Ishikawa (cell line): ENCODE measurements around the gene BOD1L2.

ENCODE experiments used
- CREB1 ChIP-seq: IDR thresholded peaks from 2 replicates; pipeline ENCODE4 v1.6.1; 2012; ENCODE audit warnings: low read depth
- EGR1 ChIP-seq: IDR thresholded peaks from 2 replicates; pipeline ENCODE4 v1.6.1; 2012
- NFIC ChIP-seq: IDR thresholded peaks from 2 replicates; pipeline ENCODE4 v1.6.1; 2012
- TAF1 ChIP-seq: IDR thresholded peaks from 2 replicates; pipeline ENCODE4 v1.6.1; 2012; ENCODE audit warnings: low read depth, mild to moderate bottlenecking
- TCF12 ChIP-seq: IDR thresholded peaks from 2 replicates; pipeline ENCODE4 v1.6.1; 2012; ENCODE audit warnings: low read depth
- TEAD4 ChIP-seq: IDR thresholded peaks from 2 replicates; pipeline ENCODE4 v1.6.1; 2012

DNA sequence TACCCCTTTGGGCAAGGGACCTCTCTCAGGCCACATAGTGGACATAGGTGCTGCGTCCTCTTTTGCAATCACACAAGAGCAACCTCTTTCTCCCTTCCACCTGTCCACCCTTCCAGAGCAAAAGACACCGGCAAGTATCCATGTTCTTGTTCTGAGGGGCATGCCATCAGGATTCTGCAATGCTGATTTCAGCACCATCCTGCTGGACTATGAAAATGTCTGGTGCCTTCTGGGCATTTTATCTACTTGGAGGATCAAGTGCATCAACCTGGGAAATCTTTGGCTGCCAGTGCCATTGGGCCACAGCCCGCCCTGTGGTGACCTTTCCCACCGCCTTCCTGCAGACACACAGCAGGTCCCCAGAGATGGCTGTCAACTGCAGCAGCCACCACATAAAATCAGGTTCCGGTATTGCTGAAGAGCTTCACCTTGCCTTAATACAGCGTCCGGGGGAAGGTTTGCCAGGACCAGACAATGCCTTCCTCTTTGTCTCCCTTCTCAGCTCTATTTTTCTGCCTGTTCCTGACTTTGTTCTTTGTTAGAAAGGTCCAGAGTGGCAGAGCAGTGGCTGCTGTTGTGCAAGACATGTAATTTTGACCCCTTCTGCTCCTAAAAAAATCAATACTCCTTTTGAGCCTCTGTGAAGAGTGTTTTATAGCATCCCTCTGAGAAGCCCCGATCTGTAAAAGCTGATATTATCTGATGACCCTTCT is 18.5 kb upstream of the BOD1L2 start:
- TF ChIP-seq TEAD4 (no peak), TCF12 (no peak), NFIC (no peak), CREB1 (no peak), TAF1 (no peak), EGR1 (no peak)
